GM21786 (cell line): ENCODE results near the gene SLAIN1.

ENCODE experiments used
- ATAC-seq: cut with Tn5 transposase; IDR thresholded peaks from one replicate; pipeline ENCODE4 v1.9.1; 2021; ENCODE audit not compliant: unreplicated experiment

Gene SLAIN1

DNA sequence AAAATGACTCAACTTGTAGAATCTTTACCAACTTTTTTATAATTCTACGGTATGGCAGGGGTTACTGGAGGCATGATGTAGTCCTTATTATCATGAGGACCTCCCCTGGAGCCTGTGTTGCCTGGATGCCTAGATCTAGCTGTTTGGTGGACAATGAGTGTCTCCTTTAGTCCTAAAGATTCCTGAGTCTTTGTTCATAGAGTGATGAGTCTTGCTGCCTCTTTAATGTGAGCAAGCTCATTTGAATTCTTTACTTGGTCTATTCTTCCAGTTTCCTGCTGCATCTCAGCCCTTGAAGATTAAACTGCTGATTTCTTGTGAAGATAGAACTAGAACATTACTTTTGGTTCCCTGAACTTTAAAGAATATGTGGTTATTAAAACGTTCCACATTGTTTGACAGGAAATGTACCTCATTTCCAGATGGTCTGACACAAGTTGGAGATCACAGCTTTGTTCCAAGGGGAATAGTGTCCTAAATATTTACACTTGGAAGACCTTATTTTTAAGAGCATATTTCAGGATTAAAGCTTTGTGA, 51.9 kb downstream of the SLAIN1 start:
- no peak for ATAC-seq

DNA sequence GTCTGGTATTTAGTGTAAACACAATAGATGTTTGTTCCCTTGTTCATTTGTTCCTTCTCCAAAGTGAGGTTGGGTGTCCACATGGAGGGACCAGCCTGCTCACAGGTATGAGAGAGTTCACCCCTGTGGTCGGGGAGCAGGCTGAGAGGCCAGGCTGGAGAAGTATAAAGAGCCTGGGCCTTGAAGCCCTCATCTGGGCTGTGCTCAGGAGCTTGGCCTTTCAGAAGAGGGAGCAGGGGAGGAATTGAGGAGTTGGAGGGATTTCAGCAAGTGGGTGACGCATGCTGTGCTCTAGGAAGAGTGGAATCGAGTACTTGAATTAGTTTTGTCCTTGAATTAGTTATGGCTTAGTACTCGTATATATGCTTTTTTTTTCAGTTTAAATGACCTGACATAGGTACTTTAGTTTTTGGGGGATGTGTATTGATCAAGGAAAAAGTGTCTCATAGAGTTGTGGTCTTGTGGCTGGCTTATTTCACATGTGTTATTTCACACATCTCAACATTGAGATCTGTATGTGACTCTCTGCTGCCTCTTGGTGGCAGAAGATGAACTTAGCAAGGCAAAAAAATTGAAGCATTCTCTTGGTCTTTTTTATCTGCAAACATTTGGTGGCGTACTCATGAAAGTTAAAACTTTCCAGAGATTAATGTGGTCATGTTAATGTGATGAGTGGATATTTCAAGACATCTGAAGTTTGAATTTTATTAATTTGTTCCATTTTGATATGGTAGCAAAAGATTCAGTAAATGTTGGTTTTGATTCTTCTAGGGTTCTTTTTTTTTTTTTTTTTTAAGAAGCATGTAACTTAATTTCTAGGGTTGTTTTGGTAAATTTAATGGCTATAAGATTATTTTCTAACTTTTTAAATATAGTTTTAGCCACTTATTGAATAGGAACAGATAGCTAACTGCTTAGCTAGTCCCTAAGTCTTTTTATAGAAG, 54.3 kb downstream of the SLAIN1 start:
- ATAC-seq, result peak; percentile 85

DNA sequence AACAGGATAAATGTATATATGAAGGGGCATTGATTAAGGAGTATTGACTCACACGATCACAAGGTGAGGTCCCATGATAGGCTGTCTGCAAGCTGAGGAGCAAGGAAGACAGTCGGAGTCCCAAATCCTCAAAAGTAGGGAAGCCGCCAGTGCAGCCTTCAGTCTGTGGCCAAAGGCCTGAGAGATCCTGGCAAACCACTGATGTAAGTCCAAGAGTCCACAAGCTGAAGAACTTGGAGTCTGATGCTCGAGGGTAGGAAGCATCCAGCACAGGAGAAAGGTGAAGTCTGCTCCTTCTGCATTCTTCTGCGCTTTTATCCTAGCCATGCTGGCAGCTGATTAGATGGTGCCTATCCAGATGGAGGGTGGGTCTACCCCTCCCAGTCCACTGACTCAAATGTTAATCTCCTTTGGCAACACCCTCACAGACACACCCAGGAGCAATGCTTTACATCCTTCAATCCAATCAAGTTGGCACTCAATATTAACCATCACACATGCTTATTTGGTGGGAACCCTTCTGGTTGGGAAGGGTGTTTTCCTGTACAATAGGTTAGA, 55.1 kb downstream of the SLAIN1 start:
- ATAC-seq, result no peak

DNA sequence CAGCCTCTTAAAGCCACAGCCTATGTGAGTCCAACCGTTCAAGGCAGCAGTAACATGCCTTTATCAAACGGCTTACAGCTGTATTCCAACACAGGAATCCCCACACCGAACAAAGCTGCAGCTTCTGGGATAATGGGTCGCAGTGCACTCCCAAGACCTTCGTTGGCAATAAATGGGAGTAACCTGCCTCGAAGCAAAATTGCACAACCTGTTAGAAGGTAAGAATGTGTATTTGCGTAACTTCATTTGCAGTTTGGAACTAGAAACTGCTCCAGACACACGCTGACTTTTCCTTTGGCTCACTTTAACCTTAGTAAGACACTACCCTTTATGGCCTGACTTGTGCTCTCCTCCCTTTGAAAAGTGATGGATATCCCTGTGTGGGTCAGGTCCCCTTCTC, 63.4 kb downstream of the SLAIN1 start:
- no peak for ATAC-seq

DNA sequence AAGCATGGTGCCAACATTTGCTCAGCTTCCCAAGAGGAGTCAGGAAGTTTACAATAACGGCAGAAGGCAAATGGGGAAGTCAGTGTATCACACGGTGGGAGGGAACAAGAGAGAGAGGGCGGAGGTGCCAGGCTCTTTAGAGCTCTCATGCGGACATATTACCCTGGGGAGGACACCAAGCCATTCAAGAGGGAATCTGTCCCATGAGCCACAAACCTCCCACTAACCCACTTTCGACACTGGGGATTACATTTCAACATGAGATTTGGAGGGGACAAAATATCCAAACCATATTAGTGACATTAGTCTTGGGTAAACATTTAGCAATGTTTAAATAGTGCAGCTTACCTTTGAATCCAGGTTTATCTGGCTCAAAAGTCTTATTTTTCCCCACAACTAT, 69.9 kb downstream of the SLAIN1 start:
- ATAC-seq, result no peak

DNA sequence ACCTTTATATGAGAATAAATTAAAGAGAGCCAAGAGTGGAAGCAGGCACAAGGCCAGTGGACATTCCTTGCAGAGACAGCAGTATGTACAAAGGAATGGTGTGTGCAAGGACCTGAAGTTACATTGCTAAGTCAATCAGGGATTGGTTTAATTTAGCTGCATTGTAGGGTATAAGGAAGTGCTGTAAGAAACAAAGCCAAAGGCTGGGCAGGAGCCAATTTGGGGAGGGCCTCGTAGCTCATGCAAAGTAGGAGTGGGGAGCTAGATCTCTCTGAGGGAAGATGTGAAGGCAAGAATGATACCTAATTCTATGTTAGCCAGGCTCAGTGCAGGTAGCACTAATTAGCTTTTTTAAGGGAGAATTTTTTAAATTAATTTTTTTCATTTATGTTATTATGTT, 76.7 kb downstream of the SLAIN1 start:
- ATAC-seq, result no peak

DNA sequence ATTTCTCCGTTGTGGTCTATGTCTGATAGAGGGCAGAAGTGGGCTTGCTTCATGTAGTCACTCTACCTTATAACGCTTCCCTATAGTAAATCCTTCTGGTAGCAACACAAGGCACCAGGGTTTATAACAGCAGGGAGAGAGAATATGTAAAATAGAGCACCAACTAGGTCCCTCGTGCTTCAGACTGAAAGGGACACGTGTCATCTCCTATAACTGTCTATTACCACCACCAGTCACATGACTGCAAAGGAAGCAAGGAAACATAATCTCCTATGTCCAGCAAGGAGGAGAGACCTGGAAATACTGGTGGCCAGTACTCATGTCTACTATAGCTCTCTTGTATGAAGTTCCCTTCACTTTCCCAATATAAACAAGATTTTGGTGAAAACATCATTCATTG, 79.2 kb downstream of the SLAIN1 start:
- no peak for ATAC-seq

DNA sequence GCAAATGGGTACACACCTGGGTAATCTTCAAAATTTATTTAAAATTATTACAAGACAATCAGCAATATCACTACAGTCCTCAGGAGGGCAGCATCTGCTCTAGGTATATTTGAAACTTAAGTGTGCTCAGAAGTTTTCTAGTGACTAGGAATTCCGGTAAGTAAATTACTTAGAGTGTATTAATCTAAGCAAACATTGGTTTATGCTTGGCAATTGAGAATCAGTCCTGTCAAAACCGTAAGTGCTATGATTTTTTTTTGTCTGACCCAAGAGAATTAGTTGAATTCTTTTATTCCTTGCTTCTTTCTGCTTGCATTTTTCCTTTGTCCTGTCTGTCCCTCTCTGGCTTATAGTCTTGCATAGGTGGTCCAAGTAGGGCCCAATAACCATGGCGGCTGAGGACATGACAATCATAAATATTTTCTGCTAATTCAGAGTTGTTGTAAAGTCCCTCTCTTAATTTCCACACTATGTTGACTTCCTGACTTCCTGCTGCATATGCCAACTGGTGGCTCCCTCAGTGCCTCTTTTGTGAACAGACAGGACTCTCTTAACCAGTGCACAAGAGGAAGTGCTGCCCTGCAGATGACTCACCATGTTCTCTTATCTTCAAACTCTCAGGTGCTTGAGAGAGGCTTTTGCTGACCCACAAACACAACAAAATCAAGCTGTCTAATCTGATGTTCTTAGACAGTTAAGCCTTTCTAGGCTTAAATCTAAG, 82.2 kb downstream of the SLAIN1 start:
- ATAC-seq, result peak; percentile 93

DNA sequence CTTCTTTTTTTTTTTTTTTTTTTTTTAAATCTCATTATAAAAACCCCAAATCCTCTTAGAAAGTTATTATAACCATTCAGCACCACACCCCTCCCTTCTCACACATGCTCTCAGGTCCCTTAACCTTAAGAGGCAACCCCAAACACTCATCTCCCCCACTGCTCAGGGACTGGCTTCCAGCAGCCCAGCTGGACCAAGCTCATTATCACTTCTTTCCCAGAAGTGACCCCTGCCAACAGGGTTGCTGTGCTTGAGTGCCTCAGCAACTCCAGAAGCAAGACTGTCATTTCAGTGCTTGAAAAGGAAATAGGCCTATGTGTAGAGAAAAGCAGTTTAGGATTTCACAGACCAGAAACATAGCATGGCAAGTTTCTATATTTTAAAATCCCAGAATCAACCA, 84.3 kb downstream of the SLAIN1 start:
- ATAC-seq, result no peak

DNA sequence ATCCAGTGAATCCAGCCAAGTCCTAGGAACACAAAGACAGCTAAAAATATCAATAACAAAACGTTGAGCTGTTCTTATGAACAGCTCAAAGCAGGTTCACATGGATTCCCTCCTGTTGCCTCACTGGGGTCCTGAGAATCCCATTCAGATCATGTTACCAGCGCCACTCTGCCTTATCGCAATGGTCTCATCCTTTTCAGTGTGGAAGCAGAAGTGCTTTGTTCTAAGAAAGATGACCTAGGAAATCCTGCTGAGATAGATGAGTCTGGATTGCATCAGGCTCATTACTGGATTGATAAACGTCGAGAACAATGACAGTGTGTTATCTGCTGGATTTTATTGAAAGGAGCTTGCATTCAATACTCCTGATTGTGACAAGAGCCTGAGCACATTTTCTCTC, 87.0 kb downstream of the SLAIN1 start:
- ATAC-seq, result no peak

DNA sequence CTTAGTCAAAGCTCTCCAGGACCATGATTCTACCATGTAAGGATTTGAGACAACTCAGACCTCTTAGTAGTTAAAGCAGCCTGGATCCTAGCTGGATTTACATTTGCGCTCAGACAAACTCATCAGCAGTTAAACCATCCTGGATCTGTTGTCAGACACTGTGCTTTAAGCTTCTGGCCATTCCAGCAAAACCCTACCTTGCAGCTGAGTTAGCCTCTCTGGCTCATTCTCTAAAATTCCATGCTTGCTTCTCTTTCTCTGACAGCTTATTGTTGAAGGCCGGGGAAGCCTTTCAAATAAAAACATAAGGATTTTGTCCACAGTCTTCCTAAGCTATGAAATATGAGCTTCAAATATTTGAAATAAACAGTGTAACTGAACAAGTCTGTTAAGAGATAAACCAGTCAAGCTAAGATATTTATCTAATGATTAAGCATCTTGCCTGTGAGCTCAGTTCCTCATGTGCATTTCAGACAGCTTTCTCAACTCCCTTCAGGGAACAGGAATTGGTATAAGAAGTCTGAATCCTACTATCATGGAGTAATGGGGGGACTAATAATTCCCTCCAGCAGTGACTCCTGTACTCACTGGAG, 89.3 kb downstream of the SLAIN1 start:
- ATAC-seq, result no peak

DNA sequence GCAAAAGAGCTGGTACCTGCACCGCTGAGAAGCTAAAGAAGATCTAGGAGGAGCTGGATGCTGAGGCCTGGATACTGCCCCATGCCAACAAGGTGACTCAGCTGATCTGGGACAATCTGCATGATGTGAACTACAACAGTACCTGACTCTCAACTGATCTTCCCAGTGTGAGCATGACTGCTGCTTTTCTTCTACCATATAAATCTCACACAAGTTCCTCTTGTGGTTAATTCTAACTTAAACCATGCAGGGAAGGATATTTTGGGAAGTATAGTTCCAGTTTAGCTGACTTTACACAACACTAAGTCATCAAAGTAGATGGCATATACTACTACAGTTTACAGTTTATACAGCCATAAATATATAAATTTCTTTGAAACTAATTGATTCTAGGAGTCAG, 91.9 kb downstream of the SLAIN1 start:
- ATAC-seq, result no peak

DNA sequence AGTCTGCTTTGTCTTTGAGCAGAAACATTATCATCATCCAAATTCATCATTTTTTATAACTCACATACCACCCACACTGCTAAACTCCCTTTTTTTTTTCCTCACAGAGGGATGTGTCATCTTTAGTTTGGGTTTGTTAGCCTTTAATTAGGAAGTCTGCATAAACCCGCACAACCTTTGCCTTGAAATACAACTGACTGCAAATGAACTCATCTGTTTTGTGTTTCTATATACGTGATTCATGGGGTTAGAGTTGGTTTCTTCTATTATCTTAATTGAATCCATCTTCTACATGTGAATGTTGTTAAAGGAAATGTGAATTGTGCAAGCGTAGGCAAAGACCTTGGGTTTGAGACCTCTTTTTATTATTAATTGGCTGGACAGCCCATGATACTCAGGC, 102.7 kb downstream of the SLAIN1 start:
- no peak for ATAC-seq

DNA sequence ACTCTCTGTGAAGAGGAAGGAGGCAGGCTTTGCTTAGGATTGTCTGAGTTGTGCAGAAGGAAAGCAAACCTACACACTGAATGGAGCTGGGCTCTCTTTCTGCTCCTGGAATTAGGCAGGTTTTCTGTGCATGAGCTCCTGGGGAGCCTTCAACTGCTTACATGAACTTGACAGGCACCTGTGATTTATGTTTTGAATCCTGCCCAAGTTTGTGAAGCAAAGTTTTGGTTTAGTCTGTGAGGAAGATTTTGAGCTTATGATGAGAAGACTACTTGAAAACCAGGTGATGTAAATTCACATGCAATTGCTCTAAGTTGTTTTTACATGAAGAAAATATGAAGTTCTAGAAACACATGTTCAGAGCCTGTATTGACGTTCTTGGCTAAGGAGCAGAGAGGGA, 109.0 kb downstream of the SLAIN1 start:
- ATAC-seq, result no peak

DNA sequence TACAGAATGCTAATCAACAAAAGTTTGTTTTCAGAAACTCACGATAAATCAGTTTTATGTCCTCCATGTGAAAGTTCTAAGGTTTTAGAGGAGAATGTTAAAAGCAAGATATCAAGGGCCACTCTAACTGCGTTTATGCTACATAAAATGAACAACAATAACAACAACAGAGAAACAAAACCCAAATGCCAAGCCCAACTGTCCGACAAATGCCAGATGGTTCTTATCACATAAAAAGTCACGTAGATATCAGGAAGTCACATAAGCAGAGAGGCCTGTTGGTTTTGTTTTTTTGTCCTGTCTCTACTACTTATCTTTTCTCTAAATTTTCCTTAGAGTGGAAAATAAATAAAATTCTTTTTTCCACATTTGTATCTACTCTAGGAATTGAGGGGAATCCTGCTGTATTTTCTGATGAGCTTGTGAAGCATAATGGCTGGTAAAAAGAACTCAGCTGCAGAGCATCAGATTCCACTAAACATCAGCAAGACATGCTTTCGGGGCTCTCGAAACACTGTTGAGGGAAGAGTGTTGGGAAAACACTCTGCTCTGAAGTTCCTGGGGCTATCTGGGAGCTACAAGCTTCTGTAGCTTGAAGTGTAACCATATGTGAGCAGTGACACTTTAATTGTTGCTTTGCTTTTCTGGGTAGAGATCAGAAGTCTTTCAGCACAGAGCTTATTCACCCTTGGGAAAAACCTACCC, 110.1 kb downstream of the SLAIN1 start:
- ATAC-seq, result no peak

DNA sequence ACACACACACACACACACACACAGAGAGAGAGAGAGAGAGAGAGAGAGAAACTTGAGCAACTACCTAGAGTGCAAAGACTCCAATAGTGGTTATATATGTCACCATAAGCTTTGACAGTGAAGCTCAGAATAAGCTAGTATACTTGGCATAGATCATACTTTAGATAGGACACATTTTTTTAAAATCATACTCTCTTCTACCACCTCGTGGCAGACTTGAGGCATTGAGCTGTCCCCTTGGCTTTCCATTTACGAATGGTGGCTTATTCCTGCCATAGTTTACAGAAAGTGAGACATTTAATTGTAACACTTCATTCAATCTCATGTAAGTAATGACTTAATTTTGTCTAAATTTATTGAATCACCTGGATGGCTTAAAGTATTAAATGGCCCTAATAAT, 112.9 kb downstream of the SLAIN1 start:
- peak; percentile 90 for ATAC-seq

DNA sequence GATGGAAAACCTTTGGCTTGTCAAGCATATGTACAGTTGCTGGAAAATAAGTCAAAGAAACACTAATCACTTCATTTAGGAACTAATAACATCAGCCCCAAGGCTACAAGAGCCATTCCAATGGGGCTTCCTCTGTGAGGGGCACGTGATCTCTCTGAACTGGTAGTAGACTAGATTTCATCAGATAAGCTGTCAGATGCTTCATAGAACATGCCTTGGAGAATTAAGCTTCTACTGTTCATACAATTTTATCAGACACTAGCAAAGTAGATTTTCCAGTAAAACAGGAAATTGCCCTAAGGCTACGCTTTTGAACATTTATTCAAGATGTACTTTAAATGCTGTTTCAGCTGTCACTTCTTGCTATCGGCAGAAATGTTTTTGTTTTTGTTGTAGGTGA, 113.4 kb downstream of the SLAIN1 start:
- no peak for ATAC-seq

DNA sequence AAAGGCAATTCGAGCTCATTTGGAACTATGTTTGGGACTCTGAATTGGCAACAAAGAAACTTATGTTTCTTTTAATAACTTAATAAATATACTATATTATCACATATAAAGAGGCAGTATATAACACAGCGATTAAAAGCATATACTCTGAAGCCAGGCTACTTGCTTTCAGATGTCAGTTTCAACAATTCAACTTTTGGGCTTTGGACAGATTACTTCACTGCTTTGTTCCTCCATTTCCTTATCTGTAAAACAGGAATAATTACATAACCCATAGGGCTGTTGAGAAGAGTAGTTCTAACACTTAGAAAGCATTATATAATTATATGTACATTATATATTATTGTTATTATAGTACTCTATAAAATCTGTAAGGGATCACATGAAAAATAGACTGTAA, 113.9 kb downstream of the SLAIN1 start:
- no peak for ATAC-seq

DNA sequence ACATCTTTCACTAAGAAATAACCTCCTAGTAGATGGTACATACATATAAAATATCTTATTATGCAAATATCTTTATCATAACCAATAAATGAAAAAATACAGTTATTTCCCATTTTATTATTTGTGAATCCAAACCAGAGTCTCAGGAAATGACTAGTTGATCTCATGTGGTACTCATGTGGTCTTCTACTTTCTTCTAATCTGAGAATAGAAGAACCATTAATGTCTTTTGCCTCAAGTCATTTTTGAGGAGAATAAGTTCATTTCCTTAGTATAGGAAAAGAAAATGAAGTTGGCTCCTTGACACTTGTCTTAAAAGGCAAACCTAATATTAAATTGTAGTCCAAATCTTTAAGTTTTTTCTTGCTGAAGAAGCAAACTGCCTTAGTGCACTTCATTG, 114.5 kb downstream of the SLAIN1 start:
- ATAC-seq, result no peak
